Pancreas (tissue), 10 donors: ENCODE data around the gene ATAD3C. TPM values are rescaled to one million over a fixed set of nuclear protein-coding genes. Genes with fewer than 3 reads are reported as not detected.

Source experiments
- ATAC-seq, 4 donors: fragments of 200-7000 bp; cut with Tn5 transposase; one replicate each; pipeline versions ENCODE4 v1.8.0 to v1.9.1; 2020; ENCODE audit warnings: mild to moderate bottlenecking in 4 of 4, moderate library complexity in 4 of 4
- DNase-seq, 6 donors: peaks; one replicate each; pipeline ENCODE4 v3.0.0-alpha.2; 2020
- FAIRE-seq: peaks from 2 replicates; lab custom pipeline; 2012; peaks lifted over from hg19 to GRCh38; lab: Jason Lieb, UNC
- H3K27ac ChIP-seq, 4 donors: fragments of 200-600 bp; sonication (generic); 1 replicate in 3 of 4; 2 replicates in 1 of 4; pipeline versions ENCODE4 v1.5.0 to v1.8.0; 2020
- H3K27me3 ChIP-seq, 4 donors: fragments of 200-600 bp; one replicate each; pipeline ENCODE4 v1.8.0; 2021
- H3K36me3 ChIP-seq, 3 donors: fragments of 200-600 bp; sonication (generic) in 1 of 3; one replicate each; pipeline versions ENCODE4 v1.5.0 to v1.8.0; 2020 to 2021
- H3K4me1 ChIP-seq, 3 donors: fragments of 200-600 bp; one replicate each; pipeline ENCODE4 v1.8.0; 2021
- H3K4me3 ChIP-seq, 4 donors: fragments of 200-600 bp; sonication (generic) in 2 of 4; one replicate each; pipeline versions ENCODE4 v1.5.0 to v1.8.0; 2020 to 2021
- H3K9me3 ChIP-seq, 4 donors: fragments of 200-600 bp; one replicate each; pipeline ENCODE4 v1.8.0; 2021
- WGBS, 2 donors: extraction: QIAGEN DNeasy Blood & Tissue Kit; methylation state at CpG; one replicate each; pipeline ENCODE4 v1.1.7; 2013; 5-methylcytosine and 5-hydroxymethylcytosine counted together
- intact Hi-C, 3 donors: fragments of 100-400 bp; cut with DNase I; formaldehyde crosslinking; loops; one replicate each; pipeline versions ENCODE4 v1.11.1 to v1.14.2; 2022
- polyA plus RNA-seq, 2 donors: library from polyadenylated mRNA; stranded (reverse); fragments of 200-250 nt; gene quantifications; one replicate each; pipeline ENCODE4 v1.2.3, GENCODE V29; 2013
- total RNA-seq, 6 donors: library from RNA; stranded (reverse); fragmentation: NEBNext Ultra II Directional in 4 of 6; extraction: Animal tissue kit (Norgen Biotek cat#: 25700) in 4 of 6; gene quantifications; one replicate each; pipeline versions ENCODE4 v1.2.1 to v1.2.4, GENCODE V29; 2021 to 2023
- TF ChIP-seq, protein P1 (sequence below), 4 donors: fragments of 200-600 bp; sonication (generic) in 3 of 4; IDR thresholded peaks; one replicate each; pipeline versions ENCODE4 v1.5.0 to v1.8.0; 2021; ENCODE audit warnings: antibody characterized with exemption in 4 of 4
- donor health status: healthy with polysubstance abuse.
- donor health status: DM: no; HTN: no; CAD: no; lungs with moderate emphysema.
- donor health status: DM: no; HTN: no; CAD: no.
- donor health status: control.
- donor health status: control.
- donor health status: Bipolar disorder and iron deficiency.
- donor health status: DM: yes; HTN: yes; CAD: no.
- donor health status: DM: no; HTN: no; CAD: no.
- donor health status: DM: no; HTN: no; CAD: no.
- donor health status: DM: yes; HTN: yes; CAD: no.

The ATAD3C gene
- total and polyA plus RNA-seq, 8 donors: 2.4 to 22.0 (median 7.5) TPM

DNA sequence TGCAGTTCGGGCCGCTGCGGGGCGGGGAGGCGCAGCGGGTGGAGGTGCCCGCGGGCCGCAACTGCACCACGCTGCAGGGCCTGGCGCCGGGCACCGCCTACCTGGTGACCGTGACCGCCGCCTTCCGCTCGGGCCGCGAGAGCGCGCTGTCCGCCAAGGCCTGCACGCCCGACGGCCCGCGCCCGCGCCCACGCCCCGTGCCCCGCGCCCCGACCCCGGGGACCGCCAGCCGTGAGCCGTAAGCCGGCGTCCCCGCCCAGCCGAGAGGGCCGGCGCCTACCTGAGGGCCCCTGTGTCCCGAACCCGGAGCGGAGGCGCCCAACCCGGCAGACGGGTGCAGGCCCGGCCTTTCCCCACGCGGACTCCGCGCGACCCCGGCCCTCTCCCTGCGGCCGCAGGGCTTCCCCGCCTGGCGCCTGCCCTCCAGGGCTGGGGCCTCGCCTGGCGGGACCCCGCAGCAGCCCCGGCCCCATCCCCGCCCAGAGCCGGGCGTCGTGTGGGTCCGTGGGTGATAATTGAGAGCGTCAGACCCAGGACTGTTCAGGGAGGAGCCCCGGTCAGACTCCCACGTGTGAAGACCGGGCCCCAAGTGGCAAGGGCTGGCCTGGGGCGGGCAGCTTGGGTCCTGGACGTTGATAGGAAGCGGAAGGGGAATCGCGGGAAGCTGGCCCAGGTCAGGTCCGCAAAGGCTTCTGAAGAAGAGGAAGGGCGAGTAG lies 9.8 kb upstream of the ATAD3C start:
- ATAC-seq: no peak

DNA sequence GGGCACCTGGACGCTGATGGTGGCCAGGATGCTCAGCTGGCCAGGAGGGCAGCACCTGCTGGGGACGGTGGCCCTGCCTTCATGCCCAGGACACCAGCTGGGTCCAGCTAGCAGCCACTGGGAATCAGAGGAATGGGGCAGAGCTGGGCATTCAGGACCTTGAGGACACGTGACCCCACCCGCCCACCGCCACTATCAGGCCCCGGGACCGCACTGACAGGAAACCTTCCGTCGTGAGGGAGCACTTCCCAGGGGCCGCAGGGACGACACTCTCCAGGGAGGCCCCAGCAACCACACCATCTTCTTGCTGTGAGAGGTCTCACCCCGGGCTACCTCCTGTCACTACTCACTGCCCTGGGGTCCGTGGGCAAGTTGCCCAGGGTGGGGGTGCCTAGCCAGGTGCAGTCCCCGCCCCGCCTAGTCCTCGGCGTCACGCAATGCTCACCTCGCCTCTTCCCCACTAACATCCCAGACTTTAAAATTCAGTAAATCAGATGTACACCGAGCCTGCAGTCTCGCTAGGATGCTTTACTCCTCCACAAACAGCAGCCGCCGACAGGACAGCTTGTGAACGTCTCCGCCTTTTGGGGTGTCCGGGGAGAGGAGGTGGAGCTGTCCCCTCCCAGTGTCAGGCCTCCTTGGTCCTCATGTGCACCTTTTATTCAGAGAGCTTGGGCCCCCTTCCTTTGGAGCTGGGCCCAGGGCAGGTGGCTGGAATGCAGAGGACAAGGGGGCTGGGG lies 9.1 kb upstream of the ATAD3C start:
- Histone ChIP-seq H3K9me3 (no peaks in the 10 kb centered on the region), H3K4me3 (no peak overlapping the region), H3K27me3 (no peaks in the 10 kb centered on the region), H3K4me1 (peaks cover 33 to 36% (median 34%) of the 10 kb centered on the region in 3 donors), H3K36me3 (no peaks in the 10 kb centered on the region), H3K27ac (no peak overlapping the region)
- TF ChIP-seq, protein P1, sequence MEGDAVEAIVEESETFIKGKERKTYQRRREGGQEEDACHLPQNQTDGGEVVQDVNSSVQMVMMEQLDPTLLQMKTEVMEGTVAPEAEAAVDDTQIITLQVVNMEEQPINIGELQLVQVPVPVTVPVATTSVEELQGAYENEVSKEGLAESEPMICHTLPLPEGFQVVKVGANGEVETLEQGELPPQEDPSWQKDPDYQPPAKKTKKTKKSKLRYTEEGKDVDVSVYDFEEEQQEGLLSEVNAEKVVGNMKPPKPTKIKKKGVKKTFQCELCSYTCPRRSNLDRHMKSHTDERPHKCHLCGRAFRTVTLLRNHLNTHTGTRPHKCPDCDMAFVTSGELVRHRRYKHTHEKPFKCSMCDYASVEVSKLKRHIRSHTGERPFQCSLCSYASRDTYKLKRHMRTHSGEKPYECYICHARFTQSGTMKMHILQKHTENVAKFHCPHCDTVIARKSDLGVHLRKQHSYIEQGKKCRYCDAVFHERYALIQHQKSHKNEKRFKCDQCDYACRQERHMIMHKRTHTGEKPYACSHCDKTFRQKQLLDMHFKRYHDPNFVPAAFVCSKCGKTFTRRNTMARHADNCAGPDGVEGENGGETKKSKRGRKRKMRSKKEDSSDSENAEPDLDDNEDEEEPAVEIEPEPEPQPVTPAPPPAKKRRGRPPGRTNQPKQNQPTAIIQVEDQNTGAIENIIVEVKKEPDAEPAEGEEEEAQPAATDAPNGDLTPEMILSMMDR (IDR thresholded peaks at IDR 0.05): no peak
- FAIRE-seq: no peak
- intact Hi-C loops: loop anchor here in 2 of 3 donors (5.0 kb wide), 2 partner anchors 38 to 57 kb away; no protein-coding TSS in a partner anchor
- DNase-seq: peak in 4 of 6 donors; percentile 32 to 79 (median 48)
- no peak for ATAC-seq
- 70 to 71% methylated on average over 26 of the region's 26 CpGs for WGBS, 2 donors

More for the DNA sequence above, 9.8 kb upstream of the ATAD3C start:
- DNase-seq (peak in 1 of 6 donors; percentile 69), FAIRE-seq (no peak)
- H3K4me3 ChIP-seq: no peak overlapping the region
- TF ChIP-seq, protein P1 (IDR thresholded peaks at IDR 0.05): no peak
- H3K27ac ChIP-seq: no peak overlapping the region
- no peaks in the 10 kb centered on the region for H3K36me3 ChIP-seq
- intact Hi-C loops: loop anchor here (5.0 kb wide), 2 partner anchors 37 to 58 kb away; no protein-coding TSS in a partner anchor
- no peaks in the 10 kb centered on the region for H3K9me3 ChIP-seq
- 87 to 88% methylated on average over 76 to 82 of the region's 82 CpGs for WGBS, 2 donors
- no peaks in the 10 kb centered on the region for H3K27me3 ChIP-seq
- H3K4me1 ChIP-seq: peaks cover 36 to 40% (median 39%) of the 10 kb centered on the region in 3 donors

DNA sequence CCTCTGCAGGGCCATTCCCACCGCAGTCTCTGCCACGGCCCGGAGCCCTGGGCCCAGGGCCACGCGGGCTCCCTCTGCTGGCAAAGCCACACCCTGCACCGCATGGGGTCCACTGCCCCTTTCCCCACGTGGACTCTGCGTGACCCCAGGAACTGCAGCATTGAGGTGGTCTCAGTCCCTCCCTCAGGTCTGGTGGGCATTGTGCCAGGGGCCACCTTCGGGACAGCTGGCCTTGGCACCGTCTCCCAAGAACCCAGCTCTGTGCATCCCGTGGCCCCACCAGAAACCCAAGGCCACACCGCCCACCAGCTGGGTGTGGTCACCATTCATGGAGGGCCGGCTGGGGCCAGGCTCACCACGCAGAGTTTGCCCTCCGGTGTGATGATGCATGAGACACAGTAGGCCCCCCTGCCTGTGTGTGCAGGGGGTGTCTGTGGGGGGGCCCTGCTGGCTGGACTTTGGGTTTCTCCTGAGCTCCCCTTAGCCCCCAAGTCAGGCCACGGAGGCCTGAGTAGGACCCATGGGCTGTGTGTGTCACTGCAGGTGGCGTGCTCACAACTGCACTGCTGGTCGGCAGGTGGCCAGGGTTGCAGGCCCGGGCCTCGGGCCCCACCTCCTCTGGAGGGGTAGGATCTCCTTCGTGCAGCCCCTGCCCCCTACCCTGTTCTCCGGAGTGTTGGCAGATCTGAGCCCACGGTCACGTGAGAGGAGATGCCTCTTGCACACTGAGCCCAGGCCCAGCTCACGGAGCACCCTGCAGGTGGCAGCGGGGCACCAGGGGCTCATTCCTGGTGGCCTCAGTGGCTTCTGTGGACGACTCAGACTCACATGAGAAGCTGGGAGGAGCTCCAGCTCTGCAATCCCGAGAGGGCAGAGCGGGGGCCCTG lies 8.2 kb upstream of the ATAD3C start:
- WGBS, 2 donors: 20 to 25% methylated on average over 29 of the region's 29 CpGs
- ATAC-seq: peak; percentile 63 to 72 (median 65)

More for the DNA sequence above, 8.2 kb upstream of the ATAD3C start:
- intact Hi-C loops: loop anchor here in 2 of 3 donors (5.0 kb wide), 2 partner anchors 39 to 56 kb away; no protein-coding TSS in a partner anchor
- peak; percentile 44 to 87 (median 72) for DNase-seq
- Histone ChIP-seq H3K4me3 (no peak overlapping the region), H3K36me3 (no peaks in the 10 kb centered on the region), H3K27ac (peak overlapping the region in 2 of 4 donors; percentile 20 to 53), H3K4me1 (peaks cover 33 to 34% (median 33%) of the 10 kb centered on the region in 3 donors), H3K9me3 (no peaks in the 10 kb centered on the region), H3K27me3 (no peaks in the 10 kb centered on the region)
- no peak for FAIRE-seq
- TF ChIP-seq, protein P1 (IDR thresholded peaks at IDR 0.05): peak; percentile 80 to 93 (median 88)
